ENCODE data around the gene LRRC63.
"Not testable (repeated sequence)": the region's sequence is repeated elsewhere in the genome, so short reads cannot be mapped to it uniquely, and the experiment has no call there.

Gene LRRC63

DNA sequence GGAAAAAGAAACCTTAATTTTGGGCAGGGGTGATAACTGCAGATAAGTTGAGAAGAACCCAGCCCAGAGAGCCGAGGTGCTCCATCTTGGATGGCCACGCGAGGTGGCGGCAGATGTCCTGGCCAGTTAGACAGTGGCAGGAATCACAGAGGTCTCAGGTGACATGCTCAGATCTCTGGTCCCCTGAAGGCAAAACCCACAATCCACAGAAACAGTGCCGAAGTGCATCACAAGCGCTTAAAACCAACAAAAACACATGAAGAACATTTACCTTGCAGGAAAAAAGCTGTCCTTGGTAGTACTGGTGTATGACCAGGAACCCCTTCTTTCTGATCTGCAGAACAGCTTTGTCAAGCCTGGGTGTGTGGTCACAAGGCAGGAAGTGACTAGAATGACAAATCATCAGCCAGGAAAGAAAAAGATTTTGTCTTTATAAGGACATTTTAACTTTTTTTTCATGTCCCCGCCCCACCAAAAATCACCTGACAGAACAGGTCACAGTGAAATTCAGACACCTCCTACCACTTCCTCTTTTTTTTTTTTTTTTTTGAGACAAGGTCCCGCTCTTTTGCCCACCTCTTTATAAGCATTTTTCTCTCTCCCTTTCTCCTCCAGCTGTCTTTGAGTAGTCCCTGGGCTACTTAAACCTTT, 29.8 kb upstream of the LRRC63 start, which contains the start of gene LCP1:
Gene LCP1 (minus strand): TSS at position 338 of the 651 bp plus-strand sequence. CDS start 22,515 bp downstream, outside the sequence.
- no peak for DNase-seq

DNA sequence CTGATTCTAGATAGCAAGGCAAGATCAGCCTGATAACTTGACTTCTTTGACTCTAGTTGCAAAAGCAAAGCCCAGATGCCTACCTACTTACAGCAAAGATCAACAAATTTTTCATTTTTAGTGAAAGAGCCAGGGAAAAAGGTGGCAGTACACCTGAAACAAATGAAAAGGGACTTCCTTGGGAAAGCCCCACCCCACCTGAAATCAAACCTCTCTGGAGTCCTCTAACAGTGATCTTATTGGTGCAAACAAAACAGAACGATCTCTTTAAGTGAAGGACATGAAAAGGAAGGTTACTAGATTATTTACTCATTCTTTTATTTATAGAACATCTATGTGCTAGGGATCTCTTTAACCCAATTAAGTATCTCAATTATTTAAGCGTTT, 29.2 kb upstream of the LRRC63 start:
- no peak for DNase-seq

DNA sequence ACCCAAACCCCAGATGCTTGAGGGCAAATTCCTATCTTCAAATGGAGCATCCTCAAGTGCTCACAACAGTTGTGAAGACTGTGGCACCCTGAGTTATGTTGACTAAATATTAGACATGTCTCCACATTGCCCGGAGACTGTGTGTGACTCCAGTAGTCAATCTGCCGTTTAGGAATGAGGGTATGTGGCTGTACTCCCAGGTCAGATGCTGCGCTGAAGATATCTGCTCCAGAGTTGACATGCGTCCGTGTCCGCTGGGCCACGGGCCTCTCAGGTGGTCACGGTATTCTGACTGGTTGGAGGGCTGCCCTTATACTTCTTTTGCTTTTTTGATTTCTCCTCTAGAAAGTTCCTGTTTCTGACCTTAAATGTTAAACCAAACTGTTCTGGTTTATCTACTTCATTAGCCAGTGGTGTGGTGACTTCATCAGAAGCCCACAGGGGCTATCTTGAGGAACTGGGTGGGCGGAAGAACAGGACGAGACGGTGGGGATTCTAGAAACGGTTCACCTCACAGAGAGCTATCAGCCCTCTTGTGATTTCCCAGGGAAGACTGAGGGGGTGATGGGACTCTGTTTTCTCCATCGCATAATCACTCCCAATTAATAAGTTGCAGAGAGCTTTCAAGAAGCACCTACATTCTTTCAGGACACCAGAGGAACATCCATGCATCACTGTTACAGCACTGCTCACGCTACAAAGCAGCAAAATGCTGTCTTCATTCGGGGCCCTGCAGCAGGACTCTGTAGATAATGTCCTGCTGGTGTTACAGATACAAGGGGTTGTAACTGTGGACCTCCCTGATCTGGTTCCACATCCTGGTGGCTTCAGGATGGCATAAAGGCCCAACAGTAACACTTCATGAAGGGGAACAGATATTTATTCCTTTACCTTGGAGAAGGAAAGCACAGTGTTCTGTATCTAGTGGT, 28.4 kb upstream of the LRRC63 start:
- no peak for DNase-seq

DNA sequence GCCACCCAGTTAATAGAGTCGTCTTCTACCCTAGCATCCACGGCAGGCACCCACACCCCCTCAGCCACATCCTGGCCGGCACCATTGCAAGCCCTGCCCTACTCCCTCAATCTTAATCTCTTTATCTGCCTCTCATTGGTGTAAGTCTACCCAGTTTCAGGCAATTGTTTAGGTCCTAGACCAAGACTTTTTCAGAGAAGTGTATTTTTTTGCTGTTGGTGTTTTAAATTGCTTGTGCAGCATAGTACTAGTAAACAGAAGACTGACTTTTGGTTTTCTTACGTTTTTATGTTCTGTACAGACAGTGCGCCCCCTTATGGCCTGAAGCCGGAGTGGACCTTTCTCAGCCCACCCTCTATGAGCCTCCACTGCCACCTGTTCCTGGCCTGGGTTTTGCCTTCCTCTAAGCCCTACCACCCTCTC, 27.4 kb upstream of the LRRC63 start:
- DNase-seq: peak in 1 of 2 experiments; percentile 17

DNA sequence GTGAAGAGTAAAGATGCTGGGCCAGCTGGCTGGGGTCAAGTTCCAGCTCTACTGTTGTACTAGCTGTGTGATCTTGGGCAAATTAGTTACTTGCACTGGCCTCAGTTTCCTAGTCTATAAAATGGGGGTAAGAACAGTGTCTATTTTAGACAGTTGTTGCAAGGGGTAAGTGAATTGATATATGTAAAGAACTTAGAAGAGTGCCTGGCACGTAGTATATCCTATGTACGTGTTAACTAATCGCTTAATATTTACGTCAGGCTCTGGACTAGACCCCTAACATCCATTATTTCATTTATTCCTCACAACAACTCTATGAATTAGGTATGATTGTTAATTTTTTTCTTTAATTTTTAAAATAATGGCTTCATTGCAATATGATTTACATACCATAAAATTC, 26.1 kb upstream of the LRRC63 start:
- no peak for DNase-seq

DNA sequence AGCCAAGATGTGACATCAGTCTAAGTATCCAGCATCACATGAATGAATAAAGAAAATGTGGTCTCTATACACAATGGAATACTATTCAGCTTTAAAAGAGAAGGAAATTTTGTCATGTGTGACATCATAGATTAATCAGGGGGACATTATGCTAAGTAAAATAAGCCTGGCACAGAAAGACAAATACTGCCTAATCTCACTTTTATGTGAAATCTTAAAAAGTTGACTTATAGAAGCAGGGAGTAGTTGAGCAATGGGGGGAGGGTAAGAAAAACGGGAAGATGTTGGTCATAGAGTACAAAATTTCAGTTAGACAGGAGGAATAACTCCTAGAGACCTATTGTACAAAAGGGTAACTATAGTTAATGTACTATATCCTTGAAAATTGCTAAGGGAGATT, 19.3 kb upstream of the LRRC63 start:
- no peak for DNase-seq

DNA sequence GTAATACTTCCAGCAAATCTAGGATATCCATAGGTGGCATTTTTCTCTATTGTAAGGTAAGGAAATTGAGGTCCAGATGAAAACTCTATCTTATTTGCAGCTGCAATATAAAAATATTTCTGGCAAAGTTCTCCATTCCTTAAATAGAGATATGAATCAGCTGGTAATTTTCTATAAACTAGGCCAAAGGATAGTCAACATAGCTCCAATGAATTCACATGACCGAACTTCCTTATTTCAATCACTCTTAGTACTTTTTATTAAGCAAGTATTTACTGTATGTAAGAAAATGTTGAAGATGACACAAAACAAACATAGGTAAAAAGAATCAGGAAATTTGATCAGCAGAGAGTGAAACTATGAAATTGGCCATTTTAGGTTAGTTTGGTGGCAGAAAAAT, 16.7 kb upstream of the LRRC63 start:
- DNase-seq: no peak

DNA sequence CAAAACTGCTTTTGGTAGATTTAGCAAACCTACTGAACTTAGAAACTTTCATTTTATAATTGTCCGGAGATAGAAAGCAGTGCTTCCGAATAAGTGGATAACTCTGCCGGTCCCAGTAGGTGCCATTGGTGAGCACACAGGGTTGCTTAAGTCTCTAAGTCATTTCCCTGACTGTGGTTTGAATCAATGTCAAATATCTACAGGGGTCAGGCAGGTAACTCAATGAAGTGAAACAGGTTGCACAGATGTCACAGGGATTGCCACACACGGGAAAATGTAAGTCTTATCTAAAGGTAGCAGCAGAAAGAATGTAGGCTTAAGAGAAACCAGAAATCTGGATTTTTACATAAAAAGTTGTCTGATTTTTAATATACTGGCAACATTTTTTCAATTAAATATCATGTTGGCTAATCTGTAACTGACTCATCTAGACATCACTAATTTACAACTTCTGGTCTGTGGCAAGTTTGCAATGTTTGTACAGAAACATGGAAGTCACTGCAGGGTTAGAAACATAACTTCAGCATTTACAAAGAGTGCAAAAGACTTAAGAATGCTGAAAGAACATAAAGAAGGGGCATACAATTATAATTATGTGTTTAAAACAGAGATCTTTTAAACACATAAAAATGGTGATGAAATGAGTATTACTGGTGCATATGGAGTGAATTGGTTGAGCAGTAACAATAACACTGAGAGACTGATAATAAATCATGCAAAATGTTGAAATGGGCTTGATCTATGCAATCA, 14.3 kb upstream of the LRRC63 start:
- no peak for DNase-seq

DNA sequence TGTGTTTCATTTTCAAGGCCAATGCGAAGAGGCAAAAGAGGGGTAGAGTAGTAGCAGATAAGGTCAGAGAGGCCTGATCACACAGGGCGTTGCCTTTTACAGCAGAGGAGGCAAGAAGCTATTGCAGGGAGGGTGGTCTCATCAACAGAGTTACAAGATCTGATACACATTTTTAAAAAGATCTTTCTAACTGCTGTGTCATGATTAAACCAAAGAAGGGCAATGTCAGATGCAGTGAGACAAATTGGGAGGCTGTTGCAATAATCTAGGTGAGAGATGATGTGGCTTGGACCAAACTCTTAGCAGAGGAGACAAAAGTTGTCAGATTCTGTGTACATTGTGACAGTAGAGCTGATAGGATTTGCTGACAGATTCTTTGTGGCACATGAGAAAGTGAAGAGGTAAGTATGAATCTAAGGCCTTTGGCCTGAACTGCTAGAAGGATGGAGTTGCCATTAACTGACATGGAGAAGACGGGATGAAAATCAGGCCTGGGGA, 13.0 kb upstream of the LRRC63 start:
- no peak for DNase-seq

DNA sequence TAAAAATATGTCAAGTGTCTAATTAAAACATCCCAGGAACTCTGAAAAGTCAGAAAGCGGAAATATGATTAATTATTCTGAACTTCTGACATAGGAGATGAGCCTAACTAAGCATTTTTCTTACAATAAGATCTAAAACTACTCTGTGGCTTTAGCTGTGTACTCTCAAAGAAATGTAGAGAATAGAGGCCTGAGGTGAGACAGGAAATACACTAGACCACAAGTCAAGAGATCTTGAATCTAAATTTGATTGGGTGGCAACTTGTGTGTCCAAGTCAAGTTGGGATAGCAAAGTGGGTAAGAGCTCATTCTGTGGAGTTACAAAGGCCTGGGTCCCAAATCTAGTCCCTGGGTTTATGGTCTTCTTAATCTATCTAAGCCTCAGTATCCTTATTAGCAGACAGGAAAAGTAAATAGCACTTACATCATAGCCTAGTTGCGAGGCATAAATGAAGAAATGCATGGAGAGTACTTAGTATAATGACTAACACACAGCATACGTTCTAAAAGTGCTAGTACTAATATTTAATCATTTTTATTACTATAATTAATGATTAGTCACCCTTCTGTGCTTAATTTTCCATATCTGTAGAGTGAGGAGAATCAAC, 9.4 kb upstream of the LRRC63 start:
- no peak for DNase-seq

DNA sequence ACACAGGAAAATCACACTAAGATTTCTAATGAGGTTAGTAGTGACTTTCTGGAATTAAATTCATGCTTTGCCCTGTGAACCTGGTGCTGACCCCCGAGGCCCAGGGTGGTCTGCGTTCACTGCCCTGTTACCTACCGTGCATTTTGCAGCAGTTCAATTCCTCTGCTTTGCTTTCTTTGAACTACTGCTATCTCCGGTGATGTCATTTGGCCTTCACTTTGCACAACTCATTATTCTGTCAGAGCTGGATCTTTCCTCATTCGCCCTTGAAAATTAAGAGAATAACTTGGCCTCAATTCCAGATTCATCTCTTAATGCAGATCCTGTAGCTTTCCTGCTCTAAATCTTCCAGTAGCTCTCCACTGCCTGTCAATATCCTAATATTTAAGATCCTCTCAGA, 8.8 kb upstream of the LRRC63 start:
- DNase-seq: no peak

DNA sequence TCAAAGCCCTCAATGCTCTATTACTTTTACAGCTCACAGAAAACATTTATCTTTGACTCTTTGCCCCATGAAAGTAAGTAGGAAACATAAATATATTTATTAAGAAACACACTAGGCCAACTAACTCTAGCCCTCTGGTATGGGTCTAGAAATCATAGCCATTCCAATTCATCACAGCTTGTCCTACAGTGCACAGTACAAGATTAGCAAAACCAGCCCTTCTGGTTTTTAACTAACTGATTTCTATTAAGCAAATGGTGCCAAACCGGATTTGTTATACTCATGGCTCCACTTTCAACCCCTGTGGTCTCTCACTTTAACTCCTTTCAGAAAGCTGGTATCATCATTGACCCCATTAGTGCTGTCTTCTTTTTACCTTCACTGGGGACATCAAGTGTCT, 5.6 kb upstream of the LRRC63 start:
- DNase-seq: no peak

DNA sequence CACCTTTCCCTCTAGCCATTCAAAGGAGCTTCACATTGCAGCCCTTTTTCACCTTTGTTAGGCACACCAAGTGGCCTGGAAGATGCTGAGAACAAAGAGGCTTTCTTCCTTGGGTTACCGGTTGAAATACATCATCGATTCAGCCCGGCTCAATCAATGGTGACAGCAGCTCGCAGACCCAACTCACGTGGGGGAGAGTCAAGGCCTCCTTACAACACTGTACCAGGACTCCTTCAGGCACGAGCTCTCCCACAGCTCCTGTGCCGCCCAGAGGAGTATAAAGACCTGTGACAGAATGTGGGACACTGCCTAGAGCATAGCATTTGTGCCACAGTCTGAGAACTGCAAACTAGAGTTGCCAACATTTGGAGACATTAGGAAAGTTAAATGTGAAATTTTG, 3.9 kb upstream of the LRRC63 start:
- no peak for DNase-seq

DNA sequence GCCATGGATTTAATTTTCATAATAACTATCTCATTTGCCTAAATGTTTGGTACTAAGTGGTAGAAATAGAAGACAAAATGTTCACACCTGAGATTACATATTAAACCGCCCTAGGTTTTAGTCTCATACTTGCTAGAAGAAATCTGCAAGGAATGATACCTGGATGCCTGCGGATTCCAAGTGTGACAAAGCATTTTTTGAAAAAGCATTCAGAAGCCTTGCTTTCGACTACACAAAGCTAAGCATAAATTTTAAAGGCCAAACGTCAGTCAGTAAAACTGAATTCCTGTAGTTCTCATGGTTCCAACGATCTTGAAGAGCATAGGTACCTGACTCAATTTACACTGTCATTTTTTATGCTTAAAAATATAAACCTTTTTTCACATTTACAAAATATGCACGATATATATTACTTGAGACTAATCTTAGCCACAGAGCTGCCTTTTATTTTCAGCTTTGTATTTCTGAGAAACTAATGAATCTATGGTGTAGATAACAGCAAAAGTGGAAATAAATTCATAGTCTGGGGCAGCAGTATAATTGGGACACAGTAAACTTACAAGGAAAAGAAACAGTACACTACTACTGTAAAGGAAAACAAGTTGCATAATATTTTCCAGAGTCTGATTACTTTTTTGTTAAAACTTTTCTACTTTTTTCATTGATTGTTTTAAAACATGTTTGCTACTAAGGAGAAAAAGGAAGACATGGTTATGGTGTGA, 1.2 kb upstream of the LRRC63 start:
- DNase-seq: no peak

DNA sequence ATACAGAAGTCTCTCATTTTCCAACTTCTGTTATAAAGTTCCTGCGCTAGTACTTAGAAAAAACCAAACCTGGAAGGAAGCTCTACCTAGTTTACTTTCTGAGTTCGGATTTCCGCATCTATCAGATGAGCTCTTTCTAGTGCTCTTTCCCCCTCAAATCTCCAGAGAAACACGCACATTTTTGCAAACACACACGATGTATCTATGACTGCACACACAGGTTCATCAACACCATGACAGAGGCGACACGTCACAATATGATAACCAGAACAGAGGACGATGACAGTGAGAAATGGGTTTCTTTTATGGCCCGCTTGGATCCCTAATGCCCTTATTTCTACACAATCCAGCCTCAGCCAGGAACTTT, 629 bp upstream of the LRRC63 start:
- no peak for DNase-seq

DNA sequence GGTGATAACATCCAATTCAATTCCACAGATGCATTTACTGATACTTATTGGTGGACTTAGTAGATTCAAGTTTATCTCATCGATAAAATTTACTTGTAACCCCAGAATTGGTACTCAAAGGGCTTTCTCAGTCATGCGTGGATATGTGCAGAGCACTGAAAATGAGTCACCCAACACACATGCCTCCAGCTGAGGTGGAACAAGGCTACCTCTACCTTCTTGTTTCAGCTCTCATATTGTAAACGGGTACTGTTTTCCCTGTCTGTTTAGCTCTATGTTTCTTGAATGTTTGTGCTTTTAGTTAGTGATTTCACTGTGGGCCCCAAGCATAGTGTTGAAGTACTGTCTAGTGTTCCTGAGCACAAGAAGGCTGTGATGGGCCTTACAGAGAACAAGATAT, 1.5 kb downstream of the LRRC63 start:
- no peak for DNase-seq

DNA sequence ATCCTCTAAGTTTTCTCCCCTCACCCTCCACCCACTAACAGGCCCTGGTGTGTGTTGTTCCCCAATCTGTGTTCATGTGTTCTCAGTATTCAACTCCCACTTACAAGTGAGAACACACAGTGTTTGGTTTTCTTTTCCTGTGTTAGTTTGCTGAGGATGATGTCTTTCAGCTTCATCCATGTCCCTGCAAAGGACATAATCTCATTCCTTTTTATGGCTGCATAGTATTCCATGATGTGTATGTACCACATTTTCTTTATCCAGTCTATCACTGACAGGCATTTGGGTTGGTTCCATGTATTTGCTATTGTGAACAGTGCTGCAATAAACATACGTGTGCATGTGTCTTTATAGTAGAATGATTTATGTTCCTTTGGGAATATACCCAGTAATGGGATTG, 3.0 kb downstream of the LRRC63 start:
- not testable (repeated sequence) for DNase-seq

DNA sequence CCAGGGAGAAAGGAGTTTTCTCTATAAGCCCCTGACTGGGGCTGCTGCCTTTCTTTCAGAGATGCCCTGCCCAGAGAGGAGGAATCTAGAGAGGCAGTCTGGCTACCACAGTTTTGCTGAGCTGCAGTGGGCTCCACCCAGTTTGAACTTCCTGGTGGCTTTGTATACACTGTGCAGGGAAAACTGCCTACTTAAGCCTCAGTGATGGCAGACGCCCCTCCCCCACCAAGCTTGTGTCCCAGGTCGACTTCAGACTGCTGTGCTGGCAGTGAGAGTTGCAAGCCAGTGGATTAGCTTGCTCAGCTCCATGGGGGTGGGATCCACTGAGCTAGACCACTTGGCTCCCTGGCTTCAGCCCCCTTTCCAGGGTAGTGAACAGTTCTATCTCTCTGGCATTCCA, 8.5 kb downstream of the LRRC63 start:
- DNase-seq: not testable (repeated sequence)

DNA sequence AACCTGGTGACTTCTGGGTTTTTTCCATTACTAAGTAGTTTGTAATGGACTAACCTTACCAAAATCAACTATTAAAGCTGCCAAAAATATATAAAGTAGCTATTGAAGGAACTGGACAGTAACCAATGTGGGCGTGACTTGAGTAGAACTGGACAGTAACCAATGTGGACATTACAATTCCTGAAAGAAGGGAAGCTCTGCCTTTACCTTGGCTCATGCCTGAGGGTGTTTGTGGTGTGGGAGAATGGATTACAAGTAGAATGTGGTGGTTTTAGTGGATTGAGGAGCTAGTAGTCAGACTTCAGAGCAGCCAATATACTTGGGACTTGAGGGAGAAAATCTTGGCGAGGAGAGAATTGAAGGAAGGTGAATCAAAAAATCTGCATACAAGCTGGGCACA, 17.5 kb downstream of the LRRC63 start:
- DNase-seq: no peak

DNA sequence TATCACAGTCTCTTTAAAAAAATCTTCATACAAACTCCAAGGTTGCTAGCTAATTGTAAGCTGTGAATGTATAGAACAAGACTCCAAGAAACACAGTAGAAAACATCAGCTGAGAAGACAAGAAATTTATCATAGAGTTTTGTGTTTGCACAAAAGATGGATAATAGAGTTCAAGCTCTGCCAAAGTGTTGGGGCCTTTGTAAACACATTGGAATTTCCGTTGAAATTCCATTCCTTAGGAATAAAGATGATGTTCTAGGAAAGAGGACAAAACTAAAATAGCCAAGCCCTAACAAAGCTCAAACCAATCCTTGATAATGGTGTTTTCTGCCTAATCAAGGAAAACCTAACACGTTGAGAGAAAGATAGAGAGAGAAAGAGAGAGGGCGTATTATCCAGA, 20.6 kb downstream of the LRRC63 start:
- DNase-seq: no peak

DNA sequence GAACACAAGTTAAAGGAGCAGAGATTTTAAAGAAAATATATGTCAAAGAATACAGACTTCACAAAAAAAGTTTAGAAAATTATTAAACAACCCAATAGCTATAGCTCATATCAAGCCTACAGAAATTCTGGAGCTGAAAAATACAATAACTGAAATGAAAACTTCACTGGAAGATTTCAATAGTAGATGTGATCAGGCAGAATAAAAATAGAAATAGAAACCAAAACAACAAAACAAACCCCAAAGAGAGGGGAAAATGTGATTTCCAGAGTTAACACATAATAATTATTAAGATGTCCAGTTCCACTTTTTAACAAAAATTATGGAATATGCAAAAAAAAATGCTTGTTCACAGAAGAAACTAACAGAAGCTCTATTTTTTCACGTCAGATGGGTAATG, 23.6 kb downstream of the LRRC63 start:
- DNase-seq: no peak

DNA sequence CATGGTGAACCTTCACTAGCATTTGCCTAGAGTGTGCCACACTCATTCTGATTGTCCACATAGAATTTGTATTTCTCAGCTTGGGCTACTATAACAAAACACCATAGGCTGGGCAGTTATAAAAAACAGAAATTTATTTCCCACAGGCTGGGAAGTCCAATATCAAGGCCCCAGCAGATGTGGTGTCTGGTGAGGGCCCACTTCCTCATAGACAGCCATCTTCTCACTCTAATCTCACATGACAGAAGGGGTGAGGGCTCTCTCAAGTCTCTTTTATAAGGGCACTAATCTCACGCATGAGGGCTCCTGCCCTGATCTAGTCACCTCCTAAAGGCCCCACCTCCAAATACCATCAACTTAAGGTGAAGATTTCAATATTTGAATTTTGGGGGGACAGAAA, 53.6 kb downstream of the LRRC63 start:
- DNase-seq: no peak

Measured in SW 1271 (cell line).